ACHN (cell line): ENCODE measurements around the gene AMHR2.
"Not testable (repeated sequence)": the region's sequence is repeated elsewhere in the genome, so short reads cannot be mapped to it uniquely, and the experiment has no call there.

Source experiments
- DNase-seq: peaks from one replicate; pipeline ENCODE4 v3.0.0-alpha.2; 2015
- in situ Hi-C: cut with HindIII; loops from 2 replicates; pipeline ENCODE4 v1.10.0; 2017; ENCODE audit warnings: low sequenced_read_pairs, low pct_ligation_motif_present, low pct_unique_long_range_greater_than_20kb

AMHR2 gene

GRCh38 chr12:53410951-53411350 is 12.7 kb upstream of the AMHR2 start:
- no peak for DNase-seq
- in situ Hi-C loops = no loop called here

GRCh38 chr12:53413485-53414204 is 10.0 kb upstream of the AMHR2 start:
- no peak for DNase-seq
- in situ Hi-C loops = no loop called here

DNA sequence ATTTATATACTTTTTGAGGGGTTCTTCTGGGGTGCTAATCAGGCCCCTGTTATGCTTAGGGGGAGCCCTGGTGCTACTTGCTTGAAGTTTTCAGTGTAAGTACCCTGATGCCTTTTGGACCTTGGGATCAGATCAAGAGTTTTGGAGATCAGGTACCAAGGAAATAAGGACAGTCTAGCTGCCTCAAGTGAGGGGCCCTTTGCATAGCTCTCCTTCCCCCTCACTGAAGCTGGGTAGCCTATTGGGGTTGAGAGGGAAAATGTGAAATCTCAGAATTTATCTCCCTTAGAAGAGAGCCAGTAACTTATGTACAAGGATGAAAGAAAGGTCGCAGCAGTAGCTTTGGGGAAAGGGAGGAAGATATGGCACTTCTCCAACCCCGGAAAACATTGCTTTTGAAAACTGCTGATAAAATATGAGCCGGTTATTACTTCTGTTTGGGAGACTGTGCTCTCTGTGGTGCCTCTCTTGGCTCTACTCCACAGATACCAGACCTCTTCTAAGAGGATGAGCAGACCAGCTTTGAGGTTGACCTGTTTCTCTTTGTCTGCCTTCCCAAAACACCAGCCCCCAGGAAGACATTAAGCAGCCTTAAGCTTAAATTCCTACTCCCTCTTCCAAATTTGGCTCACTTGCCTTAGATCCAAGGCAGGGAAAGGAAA is 8.8 kb upstream of the AMHR2 start:
- in situ Hi-C loops = no loop called here
- DNase-seq = no peak

- DNase-seq, in situ Hi-C loops: not testable (repeated sequence)
Measured at GRCh38 chr12:53415752-53416389, 7.8 kb upstream of the AMHR2 start.

DNA sequence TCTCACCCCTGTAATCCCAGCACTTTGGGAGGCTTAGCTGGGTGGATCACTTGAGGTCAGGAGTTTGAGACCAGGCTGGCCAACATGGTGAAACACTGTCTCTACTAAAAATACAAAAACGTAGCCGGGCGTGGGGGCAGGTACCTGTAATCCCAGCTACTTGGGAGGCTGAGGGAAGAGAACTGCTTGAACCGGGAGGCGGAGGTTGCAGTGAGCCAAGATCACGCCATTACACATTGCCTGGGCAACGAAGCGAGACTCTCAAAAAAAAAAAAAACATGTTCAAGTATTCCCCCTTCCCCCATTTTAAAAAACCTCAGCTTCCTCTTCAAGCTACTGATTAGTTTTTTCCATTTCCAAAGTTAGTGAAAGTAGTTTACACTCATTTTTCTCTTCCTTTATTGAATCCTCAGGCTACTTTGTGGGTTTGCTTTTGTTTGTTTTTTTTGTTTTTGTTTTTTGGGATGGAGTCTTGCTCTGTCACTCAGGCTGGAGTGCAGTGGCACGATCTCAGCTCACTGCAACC is 6.3 kb upstream of the AMHR2 start:
- in situ Hi-C loops, DNase-seq: not testable (repeated sequence)

GRCh38 chr12:53418221-53418620 is 5.4 kb upstream of the AMHR2 start:
- DNase-seq = peak; percentile 72
- in situ Hi-C loops = no loop called here

GRCh38 chr12:53419756-53420155 is 3.9 kb upstream of the AMHR2 start:
- in situ Hi-C loops = no loop called here
- no peak for DNase-seq

DNA sequence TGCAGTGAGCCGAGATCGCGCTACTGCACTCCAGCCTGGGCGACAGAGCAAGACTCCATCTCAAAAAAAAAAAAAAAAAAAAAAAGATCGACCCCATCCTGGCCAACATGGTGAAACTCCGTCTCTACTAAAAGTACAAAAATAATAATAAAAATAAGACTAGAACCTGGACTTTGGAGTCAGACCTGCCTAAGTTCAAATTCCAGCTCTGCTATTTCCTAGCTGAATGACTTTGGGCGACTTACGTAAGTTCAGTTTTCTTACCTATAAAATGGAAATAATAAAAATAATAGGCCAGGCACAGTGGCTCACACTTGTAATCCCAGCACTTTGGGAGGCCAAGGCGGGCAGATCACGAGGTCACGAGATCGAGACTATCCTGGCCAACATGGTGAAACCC is 1.4 kb upstream of the AMHR2 start:
- DNase-seq, in situ Hi-C loops: not testable (repeated sequence)

GRCh38 chr12:53424626-53425514 is 1.2 kb downstream of the AMHR2 start:
- in situ Hi-C loops = no loop called here
- DNase-seq = no peak

DNA sequence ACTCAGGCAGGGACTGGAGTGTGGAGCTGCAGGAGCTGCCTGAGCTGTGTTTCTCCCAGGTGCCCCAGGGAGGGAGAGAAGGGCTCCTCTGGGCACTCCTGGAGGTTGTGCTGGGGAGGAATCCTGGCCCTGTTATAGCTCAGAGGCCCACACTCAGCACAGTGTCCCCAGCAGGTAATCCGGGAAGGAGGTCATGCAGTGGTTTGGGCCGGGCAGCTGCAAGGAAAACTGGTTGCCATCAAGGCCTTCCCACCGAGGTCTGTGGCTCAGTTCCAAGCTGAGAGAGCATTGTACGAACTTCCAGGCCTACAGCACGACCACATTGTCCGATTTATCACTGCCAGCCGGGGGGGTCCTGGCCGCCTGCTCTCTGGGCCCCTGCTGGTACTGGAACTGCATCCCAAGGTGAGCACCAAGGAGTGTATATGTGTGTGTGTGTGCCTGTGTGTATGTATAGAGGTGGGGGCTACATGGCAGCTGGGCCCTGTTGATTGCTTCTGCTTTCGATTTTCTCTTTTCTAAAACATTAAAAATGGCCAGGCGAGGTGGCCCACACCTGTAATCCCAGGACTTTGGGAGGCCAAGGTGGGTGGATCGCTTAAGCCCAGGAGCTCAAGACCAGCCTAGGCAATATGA is 2.0 kb downstream of the AMHR2 start:
- DNase-seq = no peak
- in situ Hi-C loops = no loop called here

GRCh38 chr12:53427905-53428594 is 4.4 kb downstream of the AMHR2 start:
- in situ Hi-C loops = no loop called here
- peak; percentile 98 for DNase-seq

GRCh38 chr12:53428741-53429140 is 5.1 kb downstream of the AMHR2 start:
- in situ Hi-C loops = no loop called here
- DNase-seq = no peak

DNA sequence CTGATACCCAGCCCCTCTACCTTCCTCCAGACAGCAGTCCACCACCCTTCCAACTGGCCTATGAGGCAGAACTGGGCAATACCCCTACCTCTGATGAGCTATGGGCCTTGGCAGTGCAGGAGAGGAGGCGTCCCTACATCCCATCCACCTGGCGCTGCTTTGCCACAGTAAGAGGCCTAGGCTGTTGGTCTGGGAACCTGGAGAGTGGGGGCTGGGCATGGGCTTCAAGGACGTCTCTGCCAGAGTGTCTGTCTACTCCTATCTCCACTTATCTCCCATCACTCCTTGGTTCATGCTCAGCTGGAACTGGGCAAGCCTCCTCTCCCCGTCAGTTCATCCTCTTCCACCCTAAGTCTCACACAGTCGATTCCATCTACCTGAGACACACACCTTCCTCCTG is 6.5 kb downstream of the AMHR2 start:
- in situ Hi-C loops = no loop called here
- no peak for DNase-seq

GRCh38 chr12:53431187-53431586 is 7.5 kb downstream of the AMHR2 start:
- DNase-seq = no peak
- in situ Hi-C loops = no loop called here

DNA sequence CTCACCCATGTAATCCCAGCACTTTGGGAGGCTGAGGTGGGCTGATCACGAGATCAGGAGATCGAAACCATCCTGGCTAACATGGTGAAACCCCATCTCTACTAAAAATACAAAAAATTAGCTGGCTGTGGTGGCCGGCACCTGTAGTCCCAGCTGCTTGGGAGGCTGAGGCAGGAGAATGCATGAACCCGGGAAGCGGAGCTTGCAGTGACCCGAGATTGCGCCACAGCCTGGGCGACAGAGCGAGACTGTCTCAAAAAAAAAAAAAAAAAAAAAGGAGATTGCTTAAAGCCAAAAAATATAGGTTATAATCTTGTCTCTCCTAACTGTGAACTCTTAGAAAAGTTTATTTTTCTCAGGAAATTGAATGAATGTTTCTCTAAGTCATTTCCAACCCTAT is 11.7 kb downstream of the AMHR2 start:
- in situ Hi-C loops, DNase-seq: not testable (repeated sequence)

DNA sequence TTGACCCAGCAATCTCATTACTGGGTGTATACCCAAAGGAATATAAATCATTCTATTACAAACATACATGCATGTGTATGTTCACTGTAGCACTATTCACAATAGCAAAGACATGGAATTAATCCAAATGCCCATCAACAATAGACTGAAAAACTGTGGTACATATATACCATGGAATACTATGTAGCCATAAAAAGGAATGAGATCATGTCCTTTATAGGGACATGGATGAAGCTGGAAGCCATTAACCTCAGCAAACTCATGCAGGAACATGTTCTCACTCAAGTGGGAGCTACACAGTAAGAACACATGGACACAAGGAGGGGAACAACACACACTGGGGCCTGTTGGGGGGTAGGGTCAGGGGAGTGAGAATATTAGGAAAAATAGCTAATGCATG is 15.9 kb downstream of the AMHR2 start:
- DNase-seq, in situ Hi-C loops: not testable (repeated sequence)

- in situ Hi-C loops = no loop called here
- peak; percentile 100 for DNase-seq
Measured at GRCh38 chr12:53441040-53441833, 17.6 kb downstream of the AMHR2 start, which contains the start of gene PRR13. PRR13 (plus strand) TSS chr12:53441734; CDS start chr12:53442715, 981 bp downstream.
